ENCODE data around the gene C20orf141. TPM values are rescaled to one million over a fixed set of nuclear protein-coding genes. Genes with fewer than 3 reads are reported as not detected.
A peak's percentile ranks its signal among the peaks of the same experiment; 100 is the strongest.

C20orf141 gene
- total and polyA plus RNA-seq, 2 of the 4 experiments (the other 2 are of a cell fraction), result 0.36 to 0.91 TPM

- Histone ChIP-seq H2BK15ac (ENCODE audit: low read depth, low read length) (peak overlapping the region; percentile 86; the same call in 2 of the 3 replicates), H4K91ac (ENCODE audit: insufficient read depth, low read depth, low read length) (peak overlapping the region; percentile 81; the same call in 1 of the 2 replicates), H4K8ac (ENCODE audit: low read depth in 2 of 2, low read length in 2 of 2) (no peak overlapping the region), H2AK5ac (ENCODE audit: low read depth, low read length) (peak overlapping the region; percentile 92; the same call in 1 of the 2 replicates), H4K20me1 (ENCODE audit: insufficient read depth, low read length) (no peaks in the 10 kb centered on the region), H3K79me1 (ENCODE audit: low read depth in 1 of 2, low read length in 2 of 2) (0 out of 4 replicates have a peak, but pooled peaks cover 0 to 5% of the 10 kb centered on the region in 2 experiments), H3K9me3 (ENCODE audit: control insufficient read depth, insufficient read depth, low read length) (no peaks in the 10 kb centered on the region), H2AK9ac (replicated peaks; ENCODE audit: low read depth, low read length, poor library complexity) (peak overlapping the region; percentile 62), H3K23ac (ENCODE audit: low read depth, low read length) (no peak overlapping the region), H3K4me2 (ENCODE audit: low read depth, low read length) (no peak overlapping the region), H3K27ac (ENCODE audit: insufficient read depth, low read length) (no peak overlapping the region), H3K36me3 (ENCODE audit: control insufficient read depth, insufficient read depth, low read length) (no peaks in the 10 kb centered on the region), H3K9ac (ENCODE audit: low read depth, low read length) (no peak overlapping the region), H3K4ac (ENCODE audit: low read depth, low read length) (peak overlapping the region; percentile 63), H2BK20ac (ENCODE audit: low read depth, low read length) (peak overlapping the region; percentile 32), H4K5ac (ENCODE audit: low read depth, low read length) (no peak overlapping the region; the same call in 1 of the 2 replicates), H3K4me1 (ENCODE audit: control insufficient read depth, insufficient read depth, low read length) (peaks cover 38% of the 10 kb centered on the region), H3K14ac (replicated peaks; ENCODE audit: low read depth, low read length) (0 out of 2 replicates have a peak overlapping the region, but pooled peaks have one; percentile 8), H3K4me3 (ENCODE audit: insufficient read depth, low read depth, low read length) (no peak overlapping the region), H3K56ac (ENCODE audit: extremely low read depth, insufficient read depth, low read length) (no peak overlapping the region), H3K9me1 (ENCODE audit: insufficient read depth, low read length) (peaks cover 28% of the 10 kb centered on the region), H2BK5ac (ENCODE audit: low read depth, low read length, poor library complexity, severe bottlenecking) (no peak overlapping the region), H3K27me3 (ENCODE audit: control insufficient read depth, insufficient read depth, low read length) (no peaks in the 10 kb centered on the region), H2AFZ (replicated peaks; ENCODE audit: low read length, poor library complexity) (no peak overlapping the region), H3K18ac (ENCODE audit: low read depth, low read length) (no peak overlapping the region; the same call in 1 of the 2 replicates), H2BK120ac (ENCODE audit: low read depth, low read length) (peak overlapping the region; percentile 80)
- TF ChIP-seq CEBPB (IDR thresholded peaks at IDR 0.05; ENCODE audit: low read depth, low read length) (no peak), FOS (IDR thresholded peaks at IDR 0.05; ENCODE audit: low read depth, low read length) (no peak), MAFK (IDR thresholded peaks at IDR 0.05; ENCODE audit: low read depth, low read length) (no peak)
- intact Hi-C loops (cut with micrococcal nuclease), result no loop called here
- no peak for DNase-seq
- WGBS, 2 experiments (ENCODE audit: extremely low coverage in 2 of 2, insufficient read length in 1 of 2), result 69% methylated on average over 3 of the region's 7 CpGs; no CpG with 5 or more reads in 1 of the 2 experiments
- no peak for ATAC-seq (ENCODE audit: low read depth)
- in situ Hi-C loops (cut with MboI; ENCODE audit: low sequenced_read_pairs), result loop anchor here (25.0 kb wide), 1 partner anchor 706 kb away; the partner anchor contains the start of gene STK35
- CTCF ChIA-PET, result no interaction called here
- POLR2A ChIA-PET (ENCODE audit: unreplicated experiment), result no interaction called here
- no TSS peak for BruUV-seq (replicated peaks)
- dilution Hi-C loops (cut with HindIII; ENCODE audit: low sequenced_read_pairs, unreplicated experiment), result no loop called here
Measured at GRCh38 chr20:2817891-2818595, 3.3 kb downstream of the C20orf141 start.
